GM20000 (cell line): ENCODE measurements around the gene PURA.

ENCODE experiments used
- DNase-seq: peaks from one replicate; pipeline ENCODE4 v3.0.0; 2012; ENCODE audit warnings: low spot score
- TF ChIP-seq, protein P1 (sequence below): IDR thresholded peaks from 2 replicates; pipeline ENCODE4 v1.5.1; 2012; ENCODE audit warnings: mild to moderate bottlenecking, control low read depth; ENCODE audit errors: extremely low read depth, missing control alignments

Gene PURA

GRCh38 chr5:140128376-140128775 is 14.5 kb downstream of the PURA start:
- no peak for DNase-seq
- TF ChIP-seq, protein P1, sequence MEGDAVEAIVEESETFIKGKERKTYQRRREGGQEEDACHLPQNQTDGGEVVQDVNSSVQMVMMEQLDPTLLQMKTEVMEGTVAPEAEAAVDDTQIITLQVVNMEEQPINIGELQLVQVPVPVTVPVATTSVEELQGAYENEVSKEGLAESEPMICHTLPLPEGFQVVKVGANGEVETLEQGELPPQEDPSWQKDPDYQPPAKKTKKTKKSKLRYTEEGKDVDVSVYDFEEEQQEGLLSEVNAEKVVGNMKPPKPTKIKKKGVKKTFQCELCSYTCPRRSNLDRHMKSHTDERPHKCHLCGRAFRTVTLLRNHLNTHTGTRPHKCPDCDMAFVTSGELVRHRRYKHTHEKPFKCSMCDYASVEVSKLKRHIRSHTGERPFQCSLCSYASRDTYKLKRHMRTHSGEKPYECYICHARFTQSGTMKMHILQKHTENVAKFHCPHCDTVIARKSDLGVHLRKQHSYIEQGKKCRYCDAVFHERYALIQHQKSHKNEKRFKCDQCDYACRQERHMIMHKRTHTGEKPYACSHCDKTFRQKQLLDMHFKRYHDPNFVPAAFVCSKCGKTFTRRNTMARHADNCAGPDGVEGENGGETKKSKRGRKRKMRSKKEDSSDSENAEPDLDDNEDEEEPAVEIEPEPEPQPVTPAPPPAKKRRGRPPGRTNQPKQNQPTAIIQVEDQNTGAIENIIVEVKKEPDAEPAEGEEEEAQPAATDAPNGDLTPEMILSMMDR: no peak

GRCh38 chr5:140130949-140131733 is 17.2 kb downstream of the PURA start:
- TF ChIP-seq, protein P1: no peak
- DNase-seq: no peak

GRCh38 chr5:140131967-140132409 is 18.1 kb downstream of the PURA start:
- no peak for DNase-seq
- TF ChIP-seq, protein P1: no peak

GRCh38 chr5:140133514-140134167 is 19.7 kb downstream of the PURA start:
- DNase-seq: no peak
- TF ChIP-seq, protein P1: no peak

GRCh38 chr5:140134277-140134935 is 20.5 kb downstream of the PURA start:
- no peak for DNase-seq
- TF ChIP-seq, protein P1: no peak

- no peak for DNase-seq
- TF ChIP-seq, protein P1: no peak
Observed at GRCh38 chr5:140135127-140135526, 21.2 kb downstream of the PURA start.

DNA sequence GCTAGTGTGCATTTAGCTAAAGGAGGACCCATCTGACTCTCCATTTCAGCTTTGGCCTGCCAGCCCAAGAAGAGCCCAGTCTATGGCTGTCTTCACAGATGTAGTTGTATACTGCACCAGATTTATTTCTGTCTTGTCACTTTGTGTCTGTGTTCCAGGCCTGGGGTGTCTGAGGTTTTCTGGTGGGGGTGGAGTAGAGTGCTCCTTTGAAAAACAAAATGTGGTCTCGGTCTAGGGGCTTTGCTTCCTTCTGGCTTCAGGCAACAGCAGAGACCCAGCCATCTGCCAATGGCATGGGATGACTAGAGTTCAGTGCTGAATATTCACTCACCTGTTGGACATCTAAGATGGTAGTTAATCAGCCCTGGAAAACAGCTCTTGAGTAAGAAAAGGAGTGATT is 22.7 kb downstream of the PURA start:
- DNase-seq: no peak
- TF ChIP-seq, protein P1: no peak
